HG02642 (cell line): ENCODE results near the gene PRKAG1.

ENCODE experiments used
- ATAC-seq: cut with Tn5 transposase; IDR thresholded peaks from one replicate; pipeline ENCODE4 v1.9.1; 2021; ENCODE audit warnings: mild to moderate bottlenecking; ENCODE audit not compliant: unreplicated experiment, poor library complexity

Gene PRKAG1

GRCh38 chr12:48970702-48971334, 47.8 kb downstream of the PRKAG1 start:
- no peak for ATAC-seq

- no peak for ATAC-seq
These were observed 48.5 kb downstream of the PRKAG1 start for GRCh38 chr12:48969833-48970701.

DNA sequence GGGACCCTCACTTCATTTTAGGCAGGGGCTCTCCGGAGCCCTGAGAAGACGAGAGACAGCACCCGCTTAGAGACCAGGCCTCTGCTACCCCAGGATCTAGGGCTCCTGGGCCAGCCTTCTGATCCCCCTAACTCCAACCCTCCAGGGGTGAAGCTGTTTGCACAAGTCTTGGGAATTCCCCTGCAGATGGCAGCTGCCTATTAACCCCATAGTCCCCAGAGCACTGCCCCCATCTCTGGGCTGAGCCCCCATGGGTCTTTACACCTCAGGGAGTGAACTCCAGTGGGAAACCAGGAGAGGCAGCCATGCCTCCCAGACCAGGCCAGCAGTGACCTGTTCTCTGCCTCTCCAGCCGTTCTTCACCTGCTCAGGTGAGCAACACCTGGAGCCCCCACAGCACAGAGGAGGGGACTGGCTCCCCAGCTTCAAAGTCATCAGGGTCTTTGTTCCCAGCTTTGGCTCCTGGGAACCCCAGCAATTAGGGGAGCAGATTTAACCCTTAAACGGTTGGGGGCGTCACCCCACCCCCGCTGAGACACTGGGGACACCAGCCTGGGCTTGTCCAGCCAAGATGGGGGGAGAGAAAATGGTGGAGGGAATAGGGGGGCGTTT, 49.3 kb downstream of the PRKAG1 start:
- ATAC-seq = no peak

DNA sequence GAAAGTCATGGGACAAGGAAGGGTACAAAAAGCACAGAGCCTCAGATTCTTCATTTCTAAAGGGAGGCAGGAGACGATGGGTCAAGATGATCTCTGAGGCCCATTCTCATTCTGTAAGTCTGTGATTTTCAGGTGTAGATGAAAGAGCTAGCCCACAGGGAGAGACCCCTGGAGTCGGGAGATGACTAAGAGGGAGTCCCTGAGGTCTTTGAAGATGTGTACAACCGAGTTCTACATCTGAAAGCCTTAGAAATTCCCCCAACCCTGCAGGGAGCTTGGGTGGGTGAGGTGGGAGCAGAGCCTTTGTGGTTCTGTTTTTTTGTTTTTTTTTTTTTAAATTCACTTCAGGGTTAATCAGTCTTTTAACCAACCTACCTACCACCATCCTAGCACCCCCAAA, 50.1 kb downstream of the PRKAG1 start:
- no peak for ATAC-seq

DNA sequence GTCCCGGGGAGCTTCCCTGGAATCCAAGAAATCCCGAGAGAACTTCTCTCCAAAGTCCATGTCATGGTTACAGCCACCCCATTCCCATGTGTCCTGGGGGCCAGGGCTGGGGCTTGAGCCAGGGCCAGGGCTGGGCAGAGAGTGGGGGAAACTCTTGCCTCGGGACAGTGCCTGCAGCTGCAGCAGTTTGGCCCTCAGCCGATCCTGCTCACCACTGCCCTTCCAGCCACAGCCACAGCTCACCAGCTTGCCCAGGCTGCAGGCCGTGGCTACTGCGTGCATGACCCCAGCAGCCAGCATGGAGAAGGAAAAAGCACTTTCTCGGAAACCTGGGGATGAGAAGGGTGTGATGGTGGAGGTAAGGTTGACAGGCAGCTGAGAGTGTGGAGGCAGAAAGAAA, 50.6 kb downstream of the PRKAG1 start:
- ATAC-seq = no peak

DNA sequence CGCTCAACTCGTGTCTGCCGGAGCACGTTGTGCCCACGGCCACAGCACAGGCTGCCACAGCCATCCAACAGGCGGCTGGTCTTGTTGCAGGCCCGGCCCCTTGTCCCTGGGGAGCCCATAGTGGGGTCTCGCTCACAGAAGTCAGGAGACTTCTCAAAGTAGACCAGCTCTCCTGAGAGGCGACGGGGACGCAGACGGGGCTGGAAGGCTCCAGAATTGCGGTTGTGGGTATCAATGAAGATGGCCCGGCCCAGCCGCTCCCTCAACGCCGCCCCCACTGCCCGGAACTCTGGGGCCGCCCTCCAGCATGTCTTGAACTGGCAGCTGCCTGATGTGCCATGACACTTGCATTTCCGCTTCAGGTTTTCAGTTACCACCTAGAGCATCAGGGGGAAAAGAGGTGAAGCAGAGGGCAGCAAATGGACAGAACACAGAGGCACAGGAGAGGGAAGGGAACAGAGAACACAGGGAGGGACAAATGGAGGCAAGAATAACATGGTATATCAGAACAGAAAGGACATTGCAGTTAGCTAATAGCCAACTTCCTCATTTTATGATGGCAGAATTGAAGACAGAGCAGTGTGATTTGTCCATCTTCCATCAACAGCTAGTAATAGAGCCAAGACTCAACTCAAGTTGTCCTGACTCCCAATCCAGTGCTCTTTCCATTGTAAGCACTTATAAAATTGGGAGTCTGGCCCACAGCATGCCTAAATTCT, 52.2 kb downstream of the PRKAG1 start:
- no peak for ATAC-seq

- no peak for ATAC-seq
These were observed 53.2 kb downstream of the PRKAG1 start for GRCh38 chr12:48965298-48965838.

DNA sequence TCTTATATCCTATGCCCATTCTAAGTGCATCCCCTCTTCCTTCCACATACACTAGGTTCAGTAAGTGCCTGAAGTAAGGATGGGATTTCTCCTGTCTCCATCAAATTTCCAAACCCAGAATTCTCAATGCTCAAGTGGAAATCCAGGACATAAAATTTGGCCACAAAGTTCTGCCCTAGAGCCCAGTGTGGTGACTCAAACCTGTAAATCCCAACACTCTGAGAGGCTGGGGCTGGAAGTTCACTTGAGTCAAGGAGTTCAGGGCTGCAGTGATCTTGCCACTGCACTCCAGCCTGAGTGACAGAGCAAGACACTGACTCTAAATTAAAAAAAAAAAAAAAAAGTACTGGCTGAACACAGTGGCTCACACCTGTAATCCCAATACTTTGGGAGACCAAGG, 56.8 kb downstream of the PRKAG1 start:
- no peak for ATAC-seq

GRCh38 chr12:48961331-48961730, 57.2 kb downstream of the PRKAG1 start:
- no peak for ATAC-seq

DNA sequence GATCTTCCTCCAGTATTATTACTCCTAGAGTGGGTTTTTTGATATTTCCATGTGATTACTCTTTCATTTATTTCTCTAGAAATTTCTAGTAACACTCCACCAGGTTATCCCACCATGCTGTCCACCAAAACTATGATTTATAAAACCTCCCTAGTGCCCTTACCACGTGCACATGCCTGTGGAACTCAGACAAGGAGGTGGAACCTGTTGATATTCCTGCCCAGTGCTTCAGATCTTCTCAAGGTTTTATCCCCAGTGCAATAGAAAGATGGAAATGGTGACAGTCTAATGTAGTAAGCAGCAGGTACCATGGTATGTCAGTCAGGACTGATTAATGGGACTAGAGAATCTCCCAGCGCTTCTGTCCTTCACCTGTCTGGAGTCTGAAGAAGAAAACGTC, 57.7 kb downstream of the PRKAG1 start:
- no peak for ATAC-seq

DNA sequence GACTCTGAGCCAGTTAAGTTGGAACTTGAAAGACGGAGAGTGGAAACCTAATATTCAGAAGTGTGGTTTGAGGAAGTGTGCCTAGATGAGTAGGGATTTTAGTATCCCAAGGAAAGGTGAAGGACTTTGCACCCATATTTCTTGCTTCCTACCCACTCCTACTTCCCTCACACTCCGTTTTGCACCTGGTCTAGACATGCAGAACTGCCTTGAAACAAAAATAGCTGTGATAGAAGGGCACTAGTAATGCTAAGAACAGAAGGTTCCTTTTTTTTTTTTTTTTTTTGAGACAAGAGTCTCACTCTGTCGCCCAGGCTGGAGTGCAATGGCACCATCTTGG, 60.6 kb downstream of the PRKAG1 start:
- ATAC-seq = no peak

- ATAC-seq = peak; percentile 90
These were observed 61.2 kb downstream of the PRKAG1 start, which contains the start of gene ARF3 for GRCh38 chr12:48957141-48958048. Gene ARF3 (minus strand): TSS chr12:48957487. CDS start chr12:48941095, 16,392 bp downstream.

DNA sequence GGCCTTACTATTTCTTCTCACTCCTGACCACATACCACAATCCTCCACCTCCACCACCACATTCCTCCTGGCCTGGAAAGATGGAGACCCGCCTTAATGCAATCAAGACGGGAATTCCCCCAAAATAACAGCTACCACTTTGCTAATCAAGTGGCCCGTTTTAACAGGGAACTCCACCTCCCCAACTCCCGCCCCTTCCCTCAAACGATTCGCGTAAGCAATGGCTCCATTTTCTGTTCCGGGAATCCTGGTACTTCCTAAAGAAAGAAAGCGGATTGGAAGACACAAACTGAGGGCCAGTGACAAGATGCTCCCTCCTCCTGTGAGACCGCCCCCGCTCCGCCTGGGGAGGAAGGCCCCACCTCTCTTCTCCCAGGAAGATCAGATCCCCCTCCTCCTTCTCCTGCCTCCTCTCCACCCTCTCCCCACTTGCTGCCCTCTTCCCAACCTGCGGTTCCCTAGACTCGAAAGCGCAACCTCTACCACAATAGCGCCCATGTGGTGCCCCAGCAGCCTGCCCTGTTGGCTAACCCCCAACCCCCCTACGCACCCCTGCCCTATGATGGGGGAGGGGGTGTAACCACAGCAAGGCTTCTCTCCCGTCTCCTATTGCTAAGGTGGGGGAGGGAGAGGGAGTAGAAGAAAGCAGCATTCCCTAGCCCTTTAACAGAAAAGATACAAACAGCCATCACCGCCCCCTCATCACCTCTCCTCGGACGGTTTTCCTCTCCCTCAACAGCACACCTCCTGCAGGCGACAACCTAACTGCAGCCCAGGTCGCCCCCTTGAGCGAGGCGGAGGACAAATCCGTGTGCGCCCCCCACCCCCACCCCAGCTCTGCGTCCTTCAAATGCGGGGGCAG, 62.1 kb downstream of the PRKAG1 start:
- ATAC-seq = no peak

- ATAC-seq = no peak
These were observed 63.6 kb downstream of the PRKAG1 start for GRCh38 chr12:48954841-48955501.

DNA sequence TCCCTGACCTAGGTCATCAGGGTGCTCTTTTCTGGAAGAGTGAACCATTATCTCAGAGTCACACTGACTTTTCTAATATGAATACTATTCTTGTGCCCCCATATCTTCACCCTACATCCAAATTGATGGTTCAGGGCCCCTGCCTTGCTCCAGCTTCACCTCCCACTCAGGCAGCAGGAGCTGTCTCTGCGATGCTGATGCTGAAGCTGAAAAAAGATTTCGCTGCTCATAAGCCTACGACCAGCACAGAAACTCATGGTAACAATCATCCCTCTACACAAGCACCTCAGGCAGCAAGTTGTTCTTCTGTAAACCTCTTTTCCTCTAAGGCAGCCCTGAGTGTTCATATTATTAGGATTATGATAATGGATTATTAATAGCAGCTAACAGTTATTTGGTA, 64.5 kb downstream of the PRKAG1 start:
- ATAC-seq = no peak

DNA sequence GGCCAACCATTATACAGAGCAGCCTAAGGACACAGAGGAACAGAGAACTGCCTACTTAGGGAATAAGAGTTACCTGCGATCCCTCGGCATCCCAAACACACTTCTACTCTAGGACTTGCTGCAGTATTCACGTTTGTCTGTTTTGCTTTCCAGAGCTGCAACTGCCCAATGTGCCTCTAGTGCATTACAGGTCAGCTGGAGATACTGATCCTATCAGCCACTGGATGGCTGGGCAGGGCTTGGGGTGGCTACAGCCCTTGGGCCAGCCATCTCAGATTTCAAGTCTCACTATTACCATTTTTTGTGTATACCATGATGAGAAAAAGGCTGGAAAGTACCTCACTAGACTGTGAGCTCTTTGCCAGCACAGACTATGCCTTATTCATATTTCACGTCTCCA, 65.9 kb downstream of the PRKAG1 start:
- ATAC-seq = no peak
